Measurements from ENCODE around the gene TTC21A.
A peak's percentile ranks its signal among the peaks of the same experiment; 100 is the strongest.

Gene TTC21A

GRCh38 chr3:39115870-39116269 lies 8.4 kb downstream of the TTC21A start:
- no peaks in the 10 kb centered on the region for H3K27me3 ChIP-seq (ENCODE audit: control insufficient read depth in 2 of 2, insufficient read depth in 2 of 2, low read length in 2 of 2)
- H3K9me3 ChIP-seq (ENCODE audit: control insufficient read depth in 2 of 2, low read length in 2 of 2) = no peaks in the 10 kb centered on the region
- H3K27ac ChIP-seq (ENCODE audit: low read depth in 2 of 2, low read length in 2 of 2) = no peak overlapping the region
- H3K4me3 ChIP-seq (ENCODE audit: low read length in 2 of 2) = no peak overlapping the region
- no peaks in the 10 kb centered on the region for H3K4me1 ChIP-seq (ENCODE audit: control insufficient read depth in 2 of 2, insufficient read depth in 2 of 2, low read length in 2 of 2)
- peaks cover 0 to 2% of the 10 kb centered on the region in 2 donors for H3K36me3 ChIP-seq (ENCODE audit: control insufficient read depth in 2 of 2, insufficient read depth in 2 of 2, low read length in 2 of 2)
- H3K9ac ChIP-seq (ENCODE audit: low read depth in 1 of 2, low read length in 2 of 2) = no peak overlapping the region

GRCh38 chr3:39118079-39118478 lies 10.6 kb downstream of the TTC21A start:
- H3K9me3 ChIP-seq (ENCODE audit: control insufficient read depth in 2 of 2, low read length in 2 of 2) = no peaks in the 10 kb centered on the region
- no peak overlapping the region for H3K27ac ChIP-seq (ENCODE audit: low read depth in 2 of 2, low read length in 2 of 2)
- no peak overlapping the region for H3K9ac ChIP-seq (ENCODE audit: low read depth in 1 of 2, low read length in 2 of 2)
- no peak overlapping the region for H3K4me3 ChIP-seq (ENCODE audit: low read length in 2 of 2)
- peaks cover 0 to 2% of the 10 kb centered on the region in 2 donors for H3K36me3 ChIP-seq (ENCODE audit: control insufficient read depth in 2 of 2, insufficient read depth in 2 of 2, low read length in 2 of 2)
- no peaks in the 10 kb centered on the region for H3K27me3 ChIP-seq (ENCODE audit: control insufficient read depth in 2 of 2, insufficient read depth in 2 of 2, low read length in 2 of 2)
- no peaks in the 10 kb centered on the region for H3K4me1 ChIP-seq (ENCODE audit: control insufficient read depth in 2 of 2, insufficient read depth in 2 of 2, low read length in 2 of 2)

GRCh38 chr3:39118931-39119660 lies 11.6 kb downstream of the TTC21A start:
- Histone ChIP-seq H3K4me3 (ENCODE audit: low read length in 2 of 2) (no peak overlapping the region), H3K36me3 (ENCODE audit: control insufficient read depth in 2 of 2, insufficient read depth in 2 of 2, low read length in 2 of 2) (peaks cover 0 to 2% of the 10 kb centered on the region in 2 donors), H3K4me1 (ENCODE audit: control insufficient read depth in 2 of 2, insufficient read depth in 2 of 2, low read length in 2 of 2) (no peaks in the 10 kb centered on the region), H3K9me3 (ENCODE audit: control insufficient read depth in 2 of 2, low read length in 2 of 2) (no peaks in the 10 kb centered on the region), H3K27ac (ENCODE audit: low read depth in 2 of 2, low read length in 2 of 2) (no peak overlapping the region), H3K9ac (ENCODE audit: low read depth in 1 of 2, low read length in 2 of 2) (no peak overlapping the region), H3K27me3 (ENCODE audit: control insufficient read depth in 2 of 2, insufficient read depth in 2 of 2, low read length in 2 of 2) (no peaks in the 10 kb centered on the region)

GRCh38 chr3:39121621-39122020 lies 14.1 kb downstream of the TTC21A start:
- Histone ChIP-seq H3K27me3 (ENCODE audit: control insufficient read depth in 2 of 2, insufficient read depth in 2 of 2, low read length in 2 of 2) (no peaks in the 10 kb centered on the region), H3K9ac (ENCODE audit: low read depth in 1 of 2, low read length in 2 of 2) (no peak overlapping the region), H3K27ac (ENCODE audit: low read depth in 2 of 2, low read length in 2 of 2) (no peak overlapping the region), H3K36me3 (ENCODE audit: control insufficient read depth in 2 of 2, insufficient read depth in 2 of 2, low read length in 2 of 2) (no peaks in the 10 kb centered on the region), H3K9me3 (ENCODE audit: control insufficient read depth in 2 of 2, low read length in 2 of 2) (no peaks in the 10 kb centered on the region), H3K4me3 (ENCODE audit: low read length in 2 of 2) (no peak overlapping the region), H3K4me1 (ENCODE audit: control insufficient read depth in 2 of 2, insufficient read depth in 2 of 2, low read length in 2 of 2) (peaks cover 3 to 15% of the 10 kb centered on the region in 2 donors)

- no peaks in the 10 kb centered on the region for H3K36me3 ChIP-seq (ENCODE audit: control insufficient read depth in 2 of 2, insufficient read depth in 2 of 2, low read length in 2 of 2)
- no peak overlapping the region for H3K4me3 ChIP-seq (ENCODE audit: low read length in 2 of 2)
- no peak overlapping the region for H3K9ac ChIP-seq (ENCODE audit: low read depth in 1 of 2, low read length in 2 of 2)
- H3K4me1 ChIP-seq (ENCODE audit: control insufficient read depth in 2 of 2, insufficient read depth in 2 of 2, low read length in 2 of 2) = peaks cover 3 to 15% of the 10 kb centered on the region in 2 donors
- H3K9me3 ChIP-seq (ENCODE audit: control insufficient read depth in 2 of 2, low read length in 2 of 2) = no peaks in the 10 kb centered on the region
- H3K27ac ChIP-seq (ENCODE audit: low read depth in 2 of 2, low read length in 2 of 2) = no peak overlapping the region
- no peaks in the 10 kb centered on the region for H3K27me3 ChIP-seq (ENCODE audit: control insufficient read depth in 2 of 2, insufficient read depth in 2 of 2, low read length in 2 of 2)
These were observed 15.3 kb downstream of the TTC21A start for GRCh38 chr3:39122813-39123212.

- Histone ChIP-seq H3K9ac (ENCODE audit: low read depth in 1 of 2, low read length in 2 of 2) (no peak overlapping the region), H3K4me1 (ENCODE audit: control insufficient read depth in 2 of 2, insufficient read depth in 2 of 2, low read length in 2 of 2) (peaks cover 3 to 15% of the 10 kb centered on the region in 2 donors), H3K36me3 (ENCODE audit: control insufficient read depth in 2 of 2, insufficient read depth in 2 of 2, low read length in 2 of 2) (no peaks in the 10 kb centered on the region), H3K27ac (ENCODE audit: low read depth in 2 of 2, low read length in 2 of 2) (no peak overlapping the region), H3K4me3 (ENCODE audit: low read length in 2 of 2) (peak overlapping the region in 1 of 2 donors; percentile 7), H3K27me3 (ENCODE audit: control insufficient read depth in 2 of 2, insufficient read depth in 2 of 2, low read length in 2 of 2) (no peaks in the 10 kb centered on the region), H3K9me3 (ENCODE audit: control insufficient read depth in 2 of 2, low read length in 2 of 2) (no peaks in the 10 kb centered on the region)
These were observed 17.7 kb downstream of the TTC21A start for GRCh38 chr3:39124876-39125840.

- Histone ChIP-seq H3K27ac (ENCODE audit: low read depth in 2 of 2, low read length in 2 of 2) (no peak overlapping the region), H3K27me3 (ENCODE audit: control insufficient read depth in 2 of 2, insufficient read depth in 2 of 2, low read length in 2 of 2) (no peaks in the 10 kb centered on the region), H3K4me1 (ENCODE audit: control insufficient read depth in 2 of 2, insufficient read depth in 2 of 2, low read length in 2 of 2) (peaks cover 3 to 15% of the 10 kb centered on the region in 2 donors), H3K9ac (ENCODE audit: low read depth in 1 of 2, low read length in 2 of 2) (no peak overlapping the region), H3K9me3 (ENCODE audit: control insufficient read depth in 2 of 2, low read length in 2 of 2) (no peaks in the 10 kb centered on the region), H3K4me3 (ENCODE audit: low read length in 2 of 2) (no peak overlapping the region), H3K36me3 (ENCODE audit: control insufficient read depth in 2 of 2, insufficient read depth in 2 of 2, low read length in 2 of 2) (no peaks in the 10 kb centered on the region)
These were observed 18.5 kb downstream of the TTC21A start for GRCh38 chr3:39125841-39126500.

GRCh38 chr3:39126532-39127071 lies 19.1 kb downstream of the TTC21A start:
- Histone ChIP-seq H3K27me3 (ENCODE audit: control insufficient read depth in 2 of 2, insufficient read depth in 2 of 2, low read length in 2 of 2) (no peaks in the 10 kb centered on the region), H3K36me3 (ENCODE audit: control insufficient read depth in 2 of 2, insufficient read depth in 2 of 2, low read length in 2 of 2) (no peaks in the 10 kb centered on the region), H3K4me1 (ENCODE audit: control insufficient read depth in 2 of 2, insufficient read depth in 2 of 2, low read length in 2 of 2) (peaks cover 3 to 15% of the 10 kb centered on the region in 2 donors), H3K4me3 (ENCODE audit: low read length in 2 of 2) (no peak overlapping the region), H3K9me3 (ENCODE audit: control insufficient read depth in 2 of 2, low read length in 2 of 2) (no peaks in the 10 kb centered on the region), H3K9ac (ENCODE audit: low read depth in 1 of 2, low read length in 2 of 2) (no peak overlapping the region), H3K27ac (ENCODE audit: low read depth in 2 of 2, low read length in 2 of 2) (no peak overlapping the region)

GRCh38 chr3:39127269-39127907 lies 19.9 kb downstream of the TTC21A start:
- H3K4me1 ChIP-seq (ENCODE audit: control insufficient read depth in 2 of 2, insufficient read depth in 2 of 2, low read length in 2 of 2) = peaks cover 3 to 15% of the 10 kb centered on the region in 2 donors
- no peaks in the 10 kb centered on the region for H3K27me3 ChIP-seq (ENCODE audit: control insufficient read depth in 2 of 2, insufficient read depth in 2 of 2, low read length in 2 of 2)
- no peak overlapping the region for H3K27ac ChIP-seq (ENCODE audit: low read depth in 2 of 2, low read length in 2 of 2)
- H3K9me3 ChIP-seq (ENCODE audit: control insufficient read depth in 2 of 2, low read length in 2 of 2) = no peaks in the 10 kb centered on the region
- H3K9ac ChIP-seq (ENCODE audit: low read depth in 1 of 2, low read length in 2 of 2) = no peak overlapping the region
- H3K4me3 ChIP-seq (ENCODE audit: low read length in 2 of 2) = no peak overlapping the region
- no peaks in the 10 kb centered on the region for H3K36me3 ChIP-seq (ENCODE audit: control insufficient read depth in 2 of 2, insufficient read depth in 2 of 2, low read length in 2 of 2)
